Uterus (tissue), 2 donors: ENCODE data around the gene AQR.

Experiments
- CTCF ChIP-seq, 4 experiments: fragments of 200-600 bp in 2 of 4; fragments of 450-650 bp in 2 of 4; sonication (generic) in 2 of 4; IDR thresholded peaks; one replicate each; pipeline ENCODE4 v1.5.1; 2016 to 2019; ENCODE audit warnings: antibody characterized with exemption in 4 of 4, mild to moderate bottlenecking in 2 of 4, moderate library complexity in 1 of 4
- POLR2A ChIP-seq, 2 donors: fragments of 450-650 bp; IDR thresholded peaks; one replicate each; pipeline ENCODE4 v1.6.1; 2016; ENCODE audit warnings: antibody characterized with exemption in 2 of 2, mild to moderate bottlenecking in 1 of 2, moderate library complexity in 1 of 2

GRCh38 chr15:34883042-34883441 is 86.5 kb downstream of the AQR start:
- no peak for TF ChIP-seq CTCF (IDR thresholded peaks at IDR 0.05)
- no peak for TF ChIP-seq POLR2A (IDR thresholded peaks at IDR 0.05)
